HG03571 (cell line): ENCODE measurements around the gene ITGAL.

ENCODE experiments used
- ATAC-seq: cut with Tn5 transposase; IDR thresholded peaks from one replicate; pipeline ENCODE4 v1.9.1; 2021; ENCODE audit not compliant: unreplicated experiment

The ITGAL gene

DNA sequence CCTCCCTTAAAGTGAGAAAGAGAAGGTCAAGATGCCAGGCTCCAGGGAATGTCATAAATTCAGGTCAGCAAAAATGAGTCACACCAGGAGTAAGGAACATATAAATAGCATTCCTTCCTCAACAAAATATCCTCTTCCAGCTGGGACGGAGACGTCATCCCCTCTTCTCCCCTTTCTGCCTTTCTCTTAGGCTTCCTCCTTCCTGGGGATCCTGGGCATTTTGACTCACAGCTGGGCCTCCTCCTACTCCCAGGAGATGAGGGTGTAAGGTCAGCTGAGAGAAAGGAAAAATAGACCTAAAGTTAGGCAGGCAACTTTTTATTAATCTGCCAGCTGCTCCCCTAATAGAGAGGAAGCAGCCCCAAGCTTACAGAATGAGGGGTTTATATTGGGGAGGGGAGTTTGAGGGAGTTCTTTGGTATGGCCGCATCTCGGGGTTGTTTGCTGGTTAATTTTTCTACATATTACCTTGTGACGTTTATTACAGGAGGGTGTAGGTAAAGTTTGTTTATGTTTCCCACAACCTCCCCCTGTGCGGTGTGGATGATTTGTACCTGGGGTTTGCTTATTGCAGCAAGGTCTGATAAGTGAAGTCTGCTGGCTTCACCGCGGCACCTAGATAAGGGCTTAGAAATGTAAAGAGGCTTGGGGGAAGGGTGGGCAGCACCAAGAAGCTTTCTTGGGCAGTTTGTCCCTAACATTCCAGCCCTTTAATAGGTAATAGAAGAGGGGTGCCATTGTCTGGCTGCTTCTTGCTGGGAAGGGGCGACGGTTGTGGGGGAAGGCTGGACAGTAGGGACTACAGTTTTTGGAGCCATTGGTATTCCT lies 69.2 kb downstream of the ITGAL start:
- no peak for ATAC-seq

DNA sequence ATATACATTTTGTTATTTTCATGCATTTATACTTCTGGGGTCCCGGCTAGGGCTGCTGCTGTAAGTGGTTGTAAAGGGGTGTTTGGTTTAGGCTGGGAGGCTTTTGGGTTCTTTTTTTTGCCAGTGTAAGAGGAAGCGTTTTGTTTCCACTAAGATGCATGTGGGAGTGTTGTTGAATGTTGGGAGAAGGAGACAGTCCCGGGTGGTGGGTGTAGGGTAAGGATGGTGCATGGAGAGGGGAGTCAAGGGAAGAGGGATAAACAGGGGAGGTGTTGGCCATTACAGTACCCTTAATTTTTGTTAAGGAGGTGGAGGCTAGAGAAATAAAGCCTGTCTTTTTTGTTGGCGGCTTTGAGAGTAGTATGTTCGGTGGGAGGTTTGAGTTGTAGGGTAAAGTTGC lies 70.5 kb downstream of the ITGAL start:
- ATAC-seq, result no peak

DNA sequence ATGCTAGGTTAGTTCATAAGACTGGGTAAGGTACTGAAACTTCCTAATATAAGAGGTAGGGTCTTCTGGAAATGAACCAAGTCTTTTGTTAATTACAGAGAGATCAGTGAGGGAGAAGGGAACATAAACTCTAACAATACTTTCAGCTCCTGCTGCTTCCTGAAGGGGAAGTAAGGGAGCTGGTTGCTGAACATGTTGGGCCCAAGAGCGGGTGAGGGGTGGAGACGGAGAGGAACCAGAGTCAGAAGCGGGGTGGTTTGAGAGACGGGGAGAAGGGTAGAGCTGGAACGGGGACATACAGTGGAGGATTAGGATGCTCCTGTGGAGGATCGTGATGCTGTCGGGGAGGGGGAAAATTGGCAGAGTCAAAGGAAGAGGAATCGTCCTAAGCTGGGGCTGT lies 73.6 kb downstream of the ITGAL start:
- no peak for ATAC-seq

DNA sequence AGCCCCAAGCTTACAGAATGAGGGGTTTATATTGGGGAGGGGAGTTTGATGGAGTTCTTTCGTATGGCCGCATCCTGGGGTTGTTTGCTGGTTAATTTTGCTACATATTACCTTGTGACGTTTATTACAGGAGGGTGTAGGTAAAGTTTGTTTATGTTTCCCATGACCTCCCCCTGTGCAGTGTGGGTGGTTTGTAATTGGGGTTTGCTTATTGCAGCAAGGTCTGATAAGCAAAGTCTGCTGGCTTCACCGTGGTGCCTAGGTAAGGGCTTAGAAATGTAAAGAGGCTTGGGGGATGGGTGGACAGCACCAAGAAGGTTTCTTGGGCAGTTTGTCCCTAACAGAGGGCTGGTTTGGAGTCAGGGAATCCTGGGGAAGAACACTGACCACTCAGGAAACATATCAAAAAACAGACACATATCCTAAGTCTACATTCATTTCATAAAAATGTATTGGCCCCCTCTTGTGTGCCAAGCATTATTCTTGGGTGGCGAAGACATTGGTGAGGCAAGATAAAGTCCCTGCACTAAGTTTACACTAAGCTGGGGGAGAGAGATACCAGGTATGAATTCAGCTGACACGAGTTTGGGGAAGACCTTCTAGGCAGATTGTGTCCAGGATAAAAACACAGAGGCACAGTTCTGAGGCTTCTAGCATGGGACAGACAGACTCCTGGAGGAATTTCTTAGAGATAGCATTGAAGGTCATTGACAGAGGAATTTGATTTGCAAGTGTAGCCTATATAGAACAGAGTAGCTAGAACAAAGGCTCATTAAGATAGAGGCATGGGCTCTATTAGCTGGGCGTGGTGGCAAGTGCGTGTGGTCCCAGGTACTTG lies 76.1 kb downstream of the ITGAL start:
- no peak for ATAC-seq

DNA sequence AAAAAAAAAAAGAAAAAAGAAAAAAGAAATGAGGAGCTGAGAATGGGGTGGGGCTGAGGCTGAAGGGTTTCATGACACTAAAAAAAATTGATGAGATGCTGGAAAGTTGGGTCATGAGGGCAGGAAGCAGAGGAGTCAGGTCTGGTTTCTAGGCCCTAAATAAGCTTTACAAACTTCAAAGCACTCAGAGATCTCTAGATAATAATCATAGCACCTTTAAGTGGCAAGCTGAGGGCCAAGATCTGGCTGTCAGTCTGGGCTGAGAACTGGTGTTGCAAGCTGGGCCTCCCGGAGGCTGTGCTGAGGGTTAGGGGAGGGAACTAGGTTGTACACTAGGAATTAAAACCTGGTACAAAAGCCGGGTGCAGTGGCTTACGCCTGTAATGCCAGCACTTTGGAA lies 79.2 kb downstream of the ITGAL start:
- ATAC-seq, result no peak

DNA sequence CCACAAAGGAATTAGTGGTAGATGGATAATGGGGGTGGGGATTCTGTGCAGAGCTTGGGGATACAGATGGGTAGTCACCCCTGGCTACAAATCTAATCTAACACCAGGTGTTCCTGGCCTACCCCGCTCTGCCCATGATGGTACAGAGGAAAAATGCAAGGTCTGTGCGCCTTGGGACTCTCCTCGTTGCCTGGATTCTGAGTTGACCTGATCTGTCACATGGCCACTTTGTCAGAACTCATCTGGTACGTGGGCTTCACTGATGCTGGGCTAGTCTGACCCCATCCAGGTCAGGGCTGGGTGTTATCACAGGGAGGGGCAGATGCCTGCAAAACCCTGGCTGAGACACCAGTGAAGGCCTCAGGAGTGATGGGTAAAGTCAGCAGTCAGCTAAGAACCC lies 80.4 kb downstream of the ITGAL start:
- ATAC-seq, result no peak

DNA sequence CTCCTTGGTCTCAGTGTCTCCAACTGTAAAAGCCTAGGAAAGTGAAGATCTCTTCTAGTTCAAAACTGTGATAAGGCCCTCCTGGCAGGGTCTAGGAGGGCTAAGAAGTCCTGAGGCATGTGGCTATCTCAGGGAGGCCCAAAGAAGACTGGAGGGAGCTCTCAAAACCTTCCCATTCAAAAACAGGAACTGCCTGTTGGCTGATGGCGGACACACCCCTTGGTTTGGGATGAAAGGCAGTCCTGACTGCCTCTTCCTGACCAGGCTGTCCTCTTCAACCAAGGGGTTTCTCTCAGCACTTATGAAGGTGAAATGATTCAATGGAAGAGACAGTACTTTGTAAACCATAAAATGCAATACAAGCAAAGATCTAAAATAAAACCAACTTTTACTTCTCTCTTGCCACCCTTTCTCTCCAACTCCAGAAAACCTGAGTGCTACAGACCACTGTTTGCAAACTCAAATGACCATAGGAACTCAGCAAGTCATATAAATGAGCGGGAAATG lies 80.9 kb downstream of the ITGAL start:
- ATAC-seq, result no peak

DNA sequence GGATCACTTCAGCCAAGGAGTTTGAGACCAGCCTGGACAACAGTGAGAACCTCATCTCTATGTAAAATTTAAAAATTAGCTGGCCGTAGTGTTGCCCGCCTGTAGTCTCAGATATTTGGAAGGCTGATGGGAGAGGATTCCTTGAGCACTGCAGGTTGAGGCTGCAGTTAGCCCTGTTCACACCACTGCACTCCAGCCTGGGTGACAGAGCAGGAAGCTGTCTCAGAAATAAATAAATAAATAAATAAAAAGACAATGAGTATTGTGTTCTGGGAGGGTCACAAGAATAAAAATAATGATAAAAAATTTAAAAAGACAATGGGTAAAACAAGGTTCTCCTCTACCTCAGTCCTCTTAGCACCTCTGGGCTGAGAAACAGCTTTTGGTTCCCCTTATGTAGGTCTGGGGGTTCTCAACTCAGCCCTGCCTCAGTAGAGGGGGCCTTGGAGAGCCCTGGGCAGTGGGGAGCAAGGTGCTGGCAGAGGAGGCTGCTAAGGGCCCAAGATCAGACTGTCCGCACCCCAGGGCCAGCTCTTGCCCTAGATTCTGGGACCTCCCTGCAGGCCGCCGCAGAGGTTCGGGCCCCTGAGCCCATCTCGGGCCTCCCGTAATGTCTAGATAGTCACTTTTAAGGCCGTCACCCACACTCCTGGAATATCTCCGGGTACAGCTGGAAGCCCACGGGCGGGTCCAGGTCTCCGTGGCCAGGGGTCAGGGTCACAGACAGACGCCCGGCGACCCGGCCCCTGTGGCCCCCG lies 82.2 kb downstream of the ITGAL start:
- ATAC-seq, result no peak

DNA sequence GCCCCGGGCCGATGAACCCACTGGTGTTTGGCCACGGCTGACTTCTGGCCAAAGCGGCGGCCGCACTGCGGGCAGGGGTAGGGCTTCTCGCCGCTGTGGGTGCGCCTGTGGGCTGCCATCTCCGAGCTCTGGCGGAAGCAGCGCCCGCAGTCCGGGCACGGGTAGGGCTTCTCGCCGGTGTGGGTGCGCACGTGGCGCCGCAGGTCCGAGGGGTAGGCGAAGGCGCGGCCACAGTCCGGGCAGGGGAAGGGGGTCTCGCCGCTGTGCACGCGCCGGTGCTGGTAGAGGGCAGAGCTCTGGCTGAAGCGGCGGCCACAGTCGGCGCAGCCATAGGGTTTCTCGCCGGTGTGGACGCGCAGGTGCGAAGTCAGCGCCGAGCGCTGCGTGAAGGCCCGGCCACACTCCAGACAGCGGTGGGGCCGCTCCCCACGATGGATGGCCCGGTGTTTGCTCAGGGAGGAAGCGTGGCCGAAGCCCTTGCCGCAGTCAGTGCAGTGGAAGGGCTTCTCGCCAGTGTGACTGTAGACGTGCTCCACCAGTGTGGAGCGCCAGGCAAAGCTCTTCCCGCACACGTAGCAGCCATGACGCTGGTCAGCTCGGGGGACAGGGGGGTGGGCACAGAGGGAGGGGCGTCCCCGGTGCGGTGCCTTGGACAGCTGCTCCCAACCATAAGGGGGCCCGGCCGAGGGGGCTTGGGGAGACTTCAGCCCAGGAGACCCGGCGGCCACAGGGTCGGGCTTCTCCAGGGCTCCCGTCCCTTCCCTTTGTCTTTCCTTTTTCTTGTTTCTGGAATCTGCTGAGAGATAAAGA lies 83.0 kb downstream of the ITGAL start:
- no peak for ATAC-seq

DNA sequence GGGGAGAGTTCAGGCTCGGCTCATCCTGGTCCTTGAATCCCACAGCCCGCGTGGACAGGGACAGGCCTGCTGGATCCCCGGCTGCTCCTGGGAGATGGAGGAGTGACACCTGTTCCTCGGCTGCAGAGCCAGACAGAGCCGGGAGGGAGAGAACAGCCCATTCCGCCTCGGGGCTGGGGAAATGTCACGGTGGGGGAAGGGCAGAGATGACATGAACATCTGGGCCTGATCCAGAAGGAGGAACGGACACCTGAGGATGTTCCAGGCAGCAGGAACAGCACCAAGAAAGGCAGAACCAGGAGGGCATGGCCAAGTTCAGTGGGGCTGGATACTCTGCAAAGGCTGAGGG lies 83.6 kb downstream of the ITGAL start:
- ATAC-seq, result no peak

DNA sequence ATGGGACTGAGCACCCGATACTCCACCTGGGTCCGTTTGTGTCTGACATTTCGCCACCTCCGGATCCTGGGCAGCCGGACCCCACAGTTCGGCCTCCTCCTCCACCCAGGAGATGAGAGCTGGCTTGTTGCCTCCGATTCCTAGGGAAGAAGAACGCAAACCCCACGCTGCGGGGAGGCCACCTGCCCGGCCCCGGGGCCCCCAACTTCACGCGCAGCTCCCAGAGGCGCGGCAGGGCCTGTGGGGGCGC lies 85.1 kb downstream of the ITGAL start:
- no peak for ATAC-seq

DNA sequence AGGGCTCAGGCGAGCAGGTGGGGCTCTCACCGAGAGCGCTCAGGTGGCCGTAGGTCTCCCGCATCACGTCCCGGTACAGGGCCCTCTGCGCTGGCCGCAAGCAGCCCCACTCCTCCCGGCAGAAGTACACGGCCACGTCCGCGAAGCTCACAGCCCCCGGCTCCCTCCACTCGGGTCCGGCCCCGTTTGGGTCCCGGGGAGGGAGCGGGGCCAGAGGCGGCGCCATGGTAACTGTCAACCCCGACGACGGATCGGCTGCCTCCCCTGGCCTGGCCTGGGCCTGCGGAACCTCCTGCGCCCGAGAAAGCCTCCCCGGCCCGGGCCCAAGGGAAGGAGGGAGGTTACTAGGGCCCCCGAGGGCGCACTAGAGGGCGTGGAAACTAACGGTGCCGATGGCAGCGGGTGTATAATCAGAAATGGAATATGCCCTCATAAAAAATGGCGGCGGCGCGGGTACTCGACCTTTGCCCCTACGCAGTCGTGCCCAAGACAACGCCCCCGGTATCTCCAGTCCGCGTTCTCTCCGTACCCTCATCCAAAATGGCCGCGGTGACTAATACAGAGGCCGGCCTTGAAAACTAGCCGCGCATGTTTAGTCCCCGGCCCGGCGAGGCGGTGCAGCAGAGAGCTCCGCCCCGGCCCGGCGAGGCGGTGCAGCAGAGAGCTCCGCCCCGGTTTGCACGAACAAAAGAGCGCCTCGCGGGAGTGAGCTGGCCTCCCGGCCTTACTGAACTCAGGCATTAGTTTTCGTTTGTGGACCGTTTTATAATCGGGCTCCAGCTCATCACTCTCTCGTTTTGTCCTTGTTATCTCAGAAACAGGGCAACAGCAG lies 85.6 kb downstream of the ITGAL start, which contains the start of gene ZNF764:
ZNF764 (minus strand) TSS at position 418 of the 832 bp plus-strand sequence; CDS start at position 226, 192 bp downstream.
- peak; percentile 69 for ATAC-seq

DNA sequence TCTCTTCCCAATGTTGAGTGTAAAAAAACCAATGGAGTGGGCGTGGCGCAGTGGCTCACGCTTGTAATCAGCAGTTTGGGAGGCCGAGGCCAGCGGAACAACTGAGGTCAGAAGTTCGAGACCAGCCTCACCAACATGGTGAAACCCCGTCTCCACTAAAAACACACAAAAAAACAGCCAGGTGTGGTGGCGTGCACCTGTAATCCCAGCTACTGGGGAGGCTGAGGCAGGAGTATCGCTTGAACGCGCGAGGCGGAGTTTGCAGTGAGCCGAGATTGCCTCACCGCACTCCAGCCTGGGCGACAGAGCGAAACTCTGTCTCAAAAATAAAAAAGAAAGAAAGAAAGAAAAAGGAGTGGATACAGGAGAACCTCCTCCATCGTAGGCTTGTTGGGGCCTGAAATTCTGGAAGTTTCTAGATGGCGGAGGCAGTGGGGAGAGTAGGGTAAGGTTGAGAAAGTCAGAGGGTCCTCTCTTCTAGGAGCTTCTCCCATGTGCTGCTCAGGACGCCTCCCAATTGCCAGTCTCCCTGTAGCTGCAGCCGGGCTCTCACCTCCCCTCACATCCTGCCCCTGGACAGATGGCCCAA lies 86.3 kb downstream of the ITGAL start:
- ATAC-seq, result no peak

DNA sequence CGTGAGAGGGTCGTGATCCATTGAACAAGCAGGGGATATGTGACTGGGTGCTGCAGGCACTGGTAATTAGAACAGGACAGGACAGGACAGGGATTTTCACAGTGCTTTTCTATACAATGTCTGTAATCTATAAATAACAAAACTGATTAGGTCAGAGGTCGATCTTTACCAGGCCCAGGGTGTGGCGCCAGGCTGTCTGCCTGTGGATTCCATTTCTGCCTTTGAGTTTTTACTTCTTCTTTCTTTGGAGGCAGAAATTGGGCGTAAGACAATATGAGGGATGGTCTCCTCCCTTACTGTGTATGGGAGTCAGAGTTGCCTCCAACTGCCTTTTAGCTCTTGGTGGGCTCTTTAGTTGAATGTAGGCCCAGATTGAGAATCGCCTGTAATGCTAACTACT lies 87.1 kb downstream of the ITGAL start:
- no peak for ATAC-seq

DNA sequence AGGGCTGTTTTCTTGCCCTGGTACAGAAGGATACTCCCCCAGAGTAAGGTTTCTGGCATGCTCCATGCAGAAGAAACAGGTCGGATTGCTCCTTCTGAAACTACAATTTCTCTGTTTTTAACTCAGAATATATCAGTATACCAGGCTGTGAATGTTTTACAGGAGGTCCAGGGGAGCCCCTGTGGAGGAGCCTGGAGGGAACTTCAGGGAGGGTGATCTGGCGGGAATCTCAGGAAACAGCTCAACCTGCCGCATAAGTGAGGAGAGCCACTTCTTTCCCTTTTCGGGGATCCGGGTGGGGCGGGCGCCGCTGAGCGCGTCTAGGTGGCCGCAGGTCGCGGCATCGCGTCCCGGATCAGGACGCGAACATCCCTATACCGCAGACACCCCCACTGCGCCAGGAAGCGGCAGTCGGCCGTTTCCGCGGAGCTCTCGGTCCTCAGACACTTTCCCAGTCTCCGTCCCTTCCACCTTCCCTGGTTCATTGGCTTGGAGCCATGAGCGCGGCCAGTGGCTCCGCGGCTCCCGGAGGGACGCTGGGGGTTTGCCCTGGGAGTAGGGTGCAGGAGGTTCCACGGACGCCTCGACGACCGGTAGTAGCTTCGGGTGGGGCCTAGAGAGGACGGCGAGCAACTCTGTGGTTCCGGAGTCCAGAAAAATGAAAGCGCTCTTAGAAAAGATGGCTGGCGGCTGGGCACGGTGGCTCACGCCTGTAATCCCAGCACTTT lies 88.7 kb downstream of the ITGAL start:
- ATAC-seq, result no peak

DNA sequence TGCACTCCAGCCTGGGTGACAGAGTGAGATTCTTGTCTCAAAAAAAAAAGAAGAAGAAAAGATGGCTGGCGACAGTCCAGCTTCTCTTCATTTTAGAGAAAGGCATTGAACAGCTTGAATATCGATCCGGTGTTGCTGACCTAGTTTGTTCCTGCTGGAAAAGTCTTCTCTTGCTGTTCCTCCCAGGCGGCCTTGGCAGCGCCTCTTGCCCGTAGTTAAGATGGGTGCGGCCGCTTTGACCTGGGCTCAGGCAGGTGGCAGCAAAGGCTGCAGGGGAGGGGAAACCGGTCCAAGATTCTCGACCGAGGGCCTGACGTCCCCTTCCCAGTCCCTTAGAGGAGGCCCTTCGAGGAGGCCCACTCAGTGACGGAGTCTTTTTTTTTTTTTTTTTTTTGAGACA lies 89.5 kb downstream of the ITGAL start:
- ATAC-seq, result no peak

DNA sequence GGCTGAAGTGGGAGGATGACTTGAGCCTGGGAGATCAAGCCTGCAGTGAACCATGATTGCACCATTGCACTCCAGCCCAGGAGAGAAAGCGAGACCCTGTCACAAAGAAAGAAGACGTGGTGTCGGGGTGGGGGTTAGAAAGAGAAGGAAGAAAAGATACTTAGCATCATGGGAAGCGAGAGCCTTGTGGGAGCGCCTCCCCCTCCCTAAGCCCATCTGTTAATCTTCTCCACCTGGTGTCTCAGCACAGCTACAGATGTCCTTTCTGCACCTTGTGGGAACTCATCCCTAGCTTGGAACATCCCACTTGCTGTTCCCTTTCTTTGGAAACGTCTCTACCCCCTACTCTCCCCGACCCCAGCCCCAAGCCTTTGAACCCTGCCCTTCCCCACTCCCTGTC lies 93.0 kb downstream of the ITGAL start:
- no peak for ATAC-seq

DNA sequence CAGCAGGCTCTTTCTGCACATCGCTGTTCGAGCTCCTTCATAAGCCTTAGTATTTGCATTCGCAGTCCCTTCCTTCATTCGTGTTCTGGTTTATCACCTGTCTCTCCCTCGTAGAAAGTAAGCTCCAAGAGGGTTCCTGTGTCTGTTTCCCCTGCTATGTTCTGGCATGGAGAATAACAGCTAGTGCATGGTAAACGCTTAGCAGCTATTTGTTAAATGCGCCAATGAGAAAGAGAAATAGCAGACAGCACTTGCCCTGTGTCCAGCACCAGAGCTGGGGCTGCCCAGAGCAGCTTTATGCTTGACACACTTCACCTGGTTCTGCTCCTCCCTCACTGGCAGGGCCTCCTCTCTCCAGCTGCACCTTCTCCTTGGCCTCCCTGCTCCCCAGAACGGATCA lies 93.4 kb downstream of the ITGAL start:
- ATAC-seq, result no peak

DNA sequence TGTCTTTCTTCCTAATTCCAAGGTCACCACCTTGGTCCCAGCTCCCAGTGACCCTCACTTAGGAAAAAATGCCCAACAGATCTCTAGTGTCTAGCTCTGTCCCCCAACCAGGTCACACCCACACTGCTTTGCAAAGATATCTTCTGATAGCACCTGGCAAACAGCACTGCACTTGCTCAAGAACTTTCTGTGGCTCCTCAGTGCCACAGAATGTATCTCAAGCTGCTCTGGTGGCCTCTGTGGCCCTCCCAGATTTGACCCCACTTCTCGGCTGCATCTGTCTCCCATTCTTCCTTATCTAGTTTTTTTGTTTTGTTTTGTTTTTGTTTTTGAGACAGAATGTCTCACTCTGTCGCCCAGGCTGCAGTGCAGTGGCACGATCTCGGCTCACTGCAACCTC lies 94.0 kb downstream of the ITGAL start:
- no peak for ATAC-seq
